OCI-LY3 (cell line): ENCODE data around the gene GPR160.

ENCODE experiments used
- EZH2phosphoT487 ChIP-seq: fragments of 200-600 bp; shearing (Covaris generic); IDR thresholded peaks from 2 replicates; pipeline ENCODE4 v1.6.1; 2018; ENCODE audit warnings: antibody characterized with exemption, mixed run types, low read depth
- TF ChIP-seq, protein P1 (sequence below): fragments of 200-600, 300-600 bp; sonication (generic); IDR thresholded peaks from 2 replicates; pipeline ENCODE4 v1.5.1; 2014; ENCODE audit warnings: antibody characterized with exemption, low read length, low read depth

DNA sequence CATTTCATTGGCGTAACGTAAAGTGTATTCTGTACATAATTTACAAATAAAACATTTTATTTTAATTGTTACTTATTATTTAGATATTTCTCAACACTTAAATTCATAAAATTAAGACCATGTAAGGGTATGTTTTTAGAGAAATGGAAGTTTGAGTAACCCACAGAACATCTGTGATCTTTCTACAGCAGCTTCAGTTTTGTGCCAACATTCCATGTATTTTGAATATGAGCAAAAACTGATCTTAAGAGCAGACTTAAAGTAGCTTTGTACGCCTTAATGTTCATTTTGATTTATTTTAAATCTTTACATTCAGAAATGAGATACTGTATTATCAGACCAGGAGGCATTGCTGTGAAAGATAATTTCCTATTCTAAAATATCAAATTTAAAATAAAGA, 44.0 kb upstream of the GPR160 start:
- TF ChIP-seq, protein P1, sequence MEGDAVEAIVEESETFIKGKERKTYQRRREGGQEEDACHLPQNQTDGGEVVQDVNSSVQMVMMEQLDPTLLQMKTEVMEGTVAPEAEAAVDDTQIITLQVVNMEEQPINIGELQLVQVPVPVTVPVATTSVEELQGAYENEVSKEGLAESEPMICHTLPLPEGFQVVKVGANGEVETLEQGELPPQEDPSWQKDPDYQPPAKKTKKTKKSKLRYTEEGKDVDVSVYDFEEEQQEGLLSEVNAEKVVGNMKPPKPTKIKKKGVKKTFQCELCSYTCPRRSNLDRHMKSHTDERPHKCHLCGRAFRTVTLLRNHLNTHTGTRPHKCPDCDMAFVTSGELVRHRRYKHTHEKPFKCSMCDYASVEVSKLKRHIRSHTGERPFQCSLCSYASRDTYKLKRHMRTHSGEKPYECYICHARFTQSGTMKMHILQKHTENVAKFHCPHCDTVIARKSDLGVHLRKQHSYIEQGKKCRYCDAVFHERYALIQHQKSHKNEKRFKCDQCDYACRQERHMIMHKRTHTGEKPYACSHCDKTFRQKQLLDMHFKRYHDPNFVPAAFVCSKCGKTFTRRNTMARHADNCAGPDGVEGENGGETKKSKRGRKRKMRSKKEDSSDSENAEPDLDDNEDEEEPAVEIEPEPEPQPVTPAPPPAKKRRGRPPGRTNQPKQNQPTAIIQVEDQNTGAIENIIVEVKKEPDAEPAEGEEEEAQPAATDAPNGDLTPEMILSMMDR: no peak
- TF ChIP-seq EZH2phosphoT487: no peak
